RPMI7951 (cell line): ENCODE measurements around the gene CNGA2. TPM values are rescaled to one million over a fixed set of nuclear protein-coding genes. Genes with fewer than 3 reads are reported as not detected.

Experiments used
- DNase-seq: peaks from one replicate; pipeline ENCODE4 v3.0.0-alpha.2; 2012; ENCODE audit warnings: low read depth
- total RNA-seq: library from RNA; depleted of rRNA; stranded (reverse); fragments of >200 nt; shearing (Covaris generic); gene quantifications from 2 replicates; pipeline ENCODE4 v1.2.3, GENCODE V29; 2014

Gene CNGA2
- total RNA-seq, 1 experiment from 2014 or later: not detected

DNA sequence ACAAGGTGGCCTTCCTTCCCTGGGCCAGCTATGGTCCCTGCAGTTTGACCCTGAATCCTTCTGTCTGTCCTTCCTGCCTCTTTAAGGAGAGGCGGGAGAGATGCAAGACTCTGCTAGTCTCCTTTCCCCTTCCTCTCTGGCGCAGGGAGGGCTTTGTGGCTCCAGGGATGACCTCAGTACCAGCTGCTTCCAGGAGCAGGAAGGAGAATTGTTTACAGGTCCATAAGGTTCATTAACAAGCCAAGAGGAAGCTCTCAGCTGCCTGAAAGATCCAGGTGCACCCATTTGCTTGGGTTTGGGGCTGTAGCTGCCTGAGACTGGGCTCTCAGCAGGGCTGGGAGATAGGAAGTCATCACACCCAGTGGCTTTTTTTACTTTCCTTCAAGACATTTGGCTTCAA is 22.8 kb upstream of the CNGA2 start:
- no peak for DNase-seq

- DNase-seq: no peak
Observed at GRCh38 chrX:151712253-151712652, 22.3 kb upstream of the CNGA2 start.

- peak; percentile 21 for DNase-seq
Observed at GRCh38 chrX:151713849-151714248, 20.7 kb upstream of the CNGA2 start.

DNA sequence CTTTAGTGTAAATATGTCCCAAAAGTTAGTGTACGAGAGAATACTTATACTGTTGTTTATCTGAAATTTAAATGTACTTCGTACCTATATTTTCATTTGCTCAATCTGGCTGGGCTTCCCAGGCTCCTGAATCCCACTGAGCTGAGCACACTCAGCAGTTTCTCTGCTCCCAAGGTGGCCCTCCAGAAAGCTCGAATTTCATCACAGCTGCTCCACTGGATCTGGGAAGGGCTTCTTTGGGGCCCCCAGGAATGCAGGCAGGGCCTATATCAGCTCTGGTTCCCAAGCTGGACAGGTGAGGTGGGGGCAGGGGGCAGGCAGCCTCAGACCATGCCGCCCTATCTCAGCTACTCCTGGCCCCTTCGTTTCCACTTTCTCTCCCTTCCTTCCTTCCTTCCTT is 20.2 kb upstream of the CNGA2 start:
- no peak for DNase-seq

GRCh38 chrX:151715752-151716151 is 18.8 kb upstream of the CNGA2 start, which contains the start of gene FATE1:
FATE1 (plus strand) TSS chrX:151716035; CDS start chrX:151716120, 85 bp downstream.
- no peak for DNase-seq

GRCh38 chrX:151722241-151722846 is 12.2 kb upstream of the CNGA2 start:
- DNase-seq: no peak

- DNase-seq: no peak
Observed at GRCh38 chrX:151723156-151723760, 11.3 kb upstream of the CNGA2 start.

- DNase-seq: no peak
Observed at GRCh38 chrX:151724563-151725337, 9.8 kb upstream of the CNGA2 start.

- no peak for DNase-seq
Observed at GRCh38 chrX:151725338-151725614, 9.3 kb upstream of the CNGA2 start.

DNA sequence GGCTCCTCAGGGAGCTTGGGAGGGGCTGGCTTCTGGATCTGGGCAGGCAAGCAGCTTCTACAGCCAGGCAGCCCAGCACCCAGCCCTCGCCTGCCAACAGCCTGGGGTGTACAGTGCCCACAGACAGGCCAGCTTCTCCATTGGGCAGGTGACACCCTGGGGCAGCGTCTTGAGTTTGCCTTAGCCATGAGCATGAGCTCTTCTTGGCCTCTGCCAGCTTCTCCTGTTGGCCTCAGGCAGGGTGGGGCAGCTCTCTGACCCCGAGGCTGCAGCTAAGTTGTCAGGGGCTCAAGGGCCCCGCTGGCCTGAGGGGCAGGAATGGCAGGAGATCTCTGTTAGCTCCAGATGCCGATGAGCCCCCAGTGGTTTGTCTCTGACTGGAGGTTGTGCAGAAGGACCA is 7.8 kb upstream of the CNGA2 start:
- DNase-seq: no peak

DNA sequence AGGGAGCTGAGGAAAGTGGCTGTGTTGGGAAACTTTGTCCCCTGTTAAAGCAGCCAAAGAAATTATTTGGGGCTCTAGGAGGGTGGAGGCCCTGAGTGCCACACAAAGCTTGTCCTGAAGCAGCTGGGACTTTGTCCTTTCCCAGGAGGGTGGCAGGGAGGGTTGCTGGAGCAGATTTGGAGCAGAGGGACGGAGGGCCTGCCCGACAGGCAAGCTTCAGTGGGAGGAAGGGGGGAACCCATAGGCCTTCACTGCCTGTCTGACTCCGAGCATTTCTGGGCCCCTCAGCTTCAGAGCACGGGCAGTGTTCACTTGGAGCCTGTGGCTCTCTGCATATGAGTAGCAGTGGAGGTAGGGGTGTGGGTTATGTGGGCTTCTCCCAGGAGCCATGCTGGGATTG is 7.2 kb upstream of the CNGA2 start:
- DNase-seq: no peak

- DNase-seq: no peak
Observed at GRCh38 chrX:151729056-151729725, 5.4 kb upstream of the CNGA2 start.

DNA sequence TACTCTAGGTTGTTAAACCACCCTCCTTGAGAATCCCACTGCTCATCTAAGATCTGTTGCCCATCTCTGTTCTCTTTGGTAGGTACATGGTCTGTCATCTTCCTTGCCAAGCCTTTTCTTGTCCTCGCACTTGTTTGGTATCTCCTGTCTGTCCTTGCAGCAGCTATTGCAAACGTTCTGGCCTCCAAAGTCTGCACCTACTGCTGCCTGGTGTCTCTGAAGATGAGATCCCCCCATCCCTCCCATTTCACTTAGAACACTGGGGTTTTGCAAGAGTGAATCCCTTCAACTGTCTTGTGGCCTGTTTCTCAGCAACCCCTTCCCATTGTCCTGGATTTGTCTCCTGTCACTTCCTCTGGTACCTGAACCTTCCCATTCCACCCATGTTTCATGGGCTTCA is 673 bp downstream of the CNGA2 start:
- no peak for DNase-seq

- no peak for DNase-seq
Observed at GRCh38 chrX:151736685-151737084, 2.1 kb downstream of the CNGA2 start.

GRCh38 chrX:151737494-151737893 is 2.9 kb downstream of the CNGA2 start:
- DNase-seq: no peak

DNA sequence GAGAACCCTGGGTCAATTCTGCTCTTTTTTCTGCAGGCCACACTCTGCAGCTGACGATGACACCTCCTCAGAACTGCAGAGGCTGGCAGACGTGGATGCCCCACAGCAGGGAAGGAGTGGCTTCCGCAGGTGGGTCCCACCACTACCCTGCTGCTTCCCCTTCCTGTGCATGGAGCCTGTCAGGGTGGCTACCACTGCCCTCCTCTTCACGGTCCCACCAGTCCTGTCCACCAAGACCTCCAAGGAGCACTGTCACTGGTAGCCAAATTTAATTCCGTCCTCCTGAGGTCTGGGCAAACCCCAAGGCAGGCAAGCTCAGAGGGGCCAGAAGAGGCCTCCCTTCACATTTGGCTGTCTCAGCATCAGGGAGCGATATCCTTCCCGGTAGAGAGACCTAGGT is 4.2 kb downstream of the CNGA2 start:
- no peak for DNase-seq

DNA sequence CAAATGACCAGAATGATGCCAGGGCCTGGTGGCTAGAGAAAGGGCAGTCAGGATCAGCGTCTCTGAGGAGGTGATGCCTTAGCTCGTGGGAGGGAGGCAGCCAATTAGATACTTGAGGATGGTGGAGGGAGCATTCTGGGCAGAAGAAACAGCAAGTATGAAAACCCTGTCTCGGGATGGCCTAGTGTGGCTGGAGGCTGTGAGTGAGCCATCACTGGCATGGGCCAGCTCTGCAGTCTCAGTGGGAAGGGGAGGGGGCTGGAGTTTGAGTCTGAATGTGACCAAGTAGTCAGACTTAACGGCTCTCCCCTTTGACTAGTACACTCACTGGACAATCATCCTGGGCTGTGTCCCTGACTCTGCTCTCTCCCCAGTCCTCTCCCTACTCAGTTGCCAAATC is 7.1 kb downstream of the CNGA2 start:
- no peak for DNase-seq

DNA sequence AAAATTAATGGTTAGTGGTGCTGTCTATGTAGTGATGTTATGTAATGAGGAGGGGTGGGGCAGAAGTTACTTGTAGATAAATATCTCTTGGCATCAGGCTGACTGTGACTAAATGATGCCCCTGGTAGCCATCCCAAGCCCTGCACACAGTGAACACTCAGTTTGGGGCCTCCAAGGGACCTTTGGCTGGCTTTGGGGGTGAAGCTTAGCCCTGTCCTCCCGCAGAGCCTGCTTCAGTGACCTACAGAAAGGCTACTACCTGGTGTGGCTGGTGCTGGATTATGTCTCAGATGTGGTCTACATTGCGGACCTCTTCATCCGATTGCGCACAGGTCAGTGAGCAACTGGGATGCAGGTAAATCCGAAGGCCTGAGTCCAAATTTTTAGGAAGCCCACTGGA is 7.8 kb downstream of the CNGA2 start:
- DNase-seq: no peak

DNA sequence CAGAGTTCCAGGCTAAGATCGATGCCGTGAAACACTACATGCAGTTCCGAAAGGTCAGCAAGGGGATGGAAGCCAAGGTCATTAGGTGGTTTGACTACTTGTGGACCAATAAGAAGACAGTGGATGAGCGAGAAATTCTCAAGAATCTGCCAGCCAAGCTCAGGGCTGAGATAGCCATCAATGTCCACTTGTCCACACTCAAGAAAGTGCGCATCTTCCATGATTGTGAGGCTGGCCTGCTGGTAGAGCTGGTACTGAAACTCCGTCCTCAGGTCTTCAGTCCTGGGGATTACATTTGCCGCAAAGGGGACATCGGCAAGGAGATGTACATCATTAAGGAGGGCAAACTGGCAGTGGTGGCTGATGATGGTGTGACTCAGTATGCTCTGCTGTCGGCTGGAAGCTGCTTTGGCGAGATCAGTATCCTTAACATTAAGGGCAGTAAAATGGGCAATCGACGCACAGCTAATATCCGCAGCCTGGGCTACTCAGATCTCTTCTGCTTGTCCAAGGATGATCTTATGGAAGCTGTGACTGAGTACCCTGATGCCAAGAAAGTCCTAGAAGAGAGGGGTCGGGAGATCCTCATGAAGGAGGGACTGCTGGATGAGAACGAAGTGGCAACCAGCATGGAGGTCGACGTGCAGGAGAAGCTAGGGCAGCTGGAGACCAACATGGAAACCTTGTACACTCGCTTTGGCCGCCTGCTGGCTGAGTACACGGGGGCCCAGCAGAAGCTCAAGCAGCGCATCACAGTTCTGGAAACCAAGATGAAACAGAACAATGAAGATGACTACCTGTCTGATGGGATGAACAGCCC is 9.3 kb downstream of the CNGA2 start:
- no peak for DNase-seq

GRCh38 chrX:151745651-151746050 is 11.1 kb downstream of the CNGA2 start:
- DNase-seq: no peak

GRCh38 chrX:151746502-151746901 is 12.0 kb downstream of the CNGA2 start:
- no peak for DNase-seq

DNA sequence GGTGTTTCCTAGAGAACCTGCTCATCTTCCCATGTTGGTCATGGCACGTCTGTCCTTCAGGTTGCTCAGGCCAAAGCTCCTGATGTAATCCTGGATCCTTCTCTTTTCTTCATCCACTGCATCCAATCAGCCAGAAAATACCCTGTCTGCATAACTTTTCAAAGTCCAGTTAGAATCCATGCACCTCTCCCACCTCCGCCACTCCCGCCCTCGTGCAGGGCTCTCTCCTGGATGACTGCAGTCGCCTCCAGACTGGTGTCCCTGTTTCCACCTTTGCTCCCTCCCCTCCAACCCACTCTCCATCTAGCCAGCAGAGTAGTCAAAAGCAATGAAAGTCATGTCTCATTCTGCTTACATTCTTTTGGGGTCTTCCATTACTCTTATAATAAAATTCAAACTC is 16.0 kb downstream of the CNGA2 start:
- DNase-seq: no peak
